GM12873 (cell line): ENCODE results near the gene SMIM36.

Experiments used
- TF ChIP-seq, protein P1 (sequence below): IDR thresholded peaks from 2 replicates; pipeline ENCODE4 v1.5.1; 2012; ENCODE audit warnings: low read depth, mild to moderate bottlenecking, moderate library complexity, low read length, control low read depth; ENCODE audit not compliant: insufficient read depth; ENCODE audit errors: missing control alignments

SMIM36 gene

DNA sequence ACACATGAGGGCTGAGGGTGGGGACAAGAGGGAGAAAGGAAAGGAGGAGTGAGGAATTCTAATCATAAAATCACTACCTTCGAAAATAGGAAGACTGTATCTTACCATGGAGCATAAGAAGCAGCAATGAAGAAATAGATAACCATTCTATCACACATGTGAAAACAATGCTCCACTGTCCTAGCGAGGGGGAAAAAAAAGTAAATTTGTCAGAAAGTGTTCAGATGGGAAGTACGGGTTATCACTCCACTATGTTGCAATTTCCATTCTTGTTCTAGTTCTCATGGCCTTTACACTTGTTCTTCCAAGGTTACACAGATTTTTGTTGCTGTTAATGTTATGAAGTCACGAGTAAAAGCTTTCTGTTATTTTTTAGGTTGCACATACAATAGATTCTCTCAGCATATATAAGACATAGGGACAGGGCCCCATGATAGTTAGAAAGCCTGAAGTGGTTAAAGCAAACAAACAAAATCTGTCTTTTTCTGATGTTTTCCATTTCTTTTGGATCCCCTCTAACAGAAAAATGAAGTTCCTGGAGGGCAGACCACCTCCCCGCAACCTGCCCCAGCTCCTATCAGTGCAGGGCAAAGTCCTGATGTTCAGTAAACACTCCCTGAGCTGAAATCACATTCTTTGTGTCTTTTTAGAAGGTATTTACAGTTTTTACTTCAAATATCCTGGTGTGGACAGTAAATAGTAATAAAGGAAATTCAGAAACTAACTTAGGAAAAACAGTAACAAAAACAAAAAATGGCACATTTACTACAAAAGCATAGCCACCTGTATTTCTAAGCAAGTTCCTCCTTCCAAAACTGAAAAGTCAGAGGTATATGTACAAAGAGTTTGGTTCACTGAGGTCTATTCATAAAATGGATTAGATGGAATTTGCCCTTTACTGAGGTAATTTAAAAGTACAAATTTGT, 103.3 kb downstream of the SMIM36 start:
- TF ChIP-seq, protein P1, sequence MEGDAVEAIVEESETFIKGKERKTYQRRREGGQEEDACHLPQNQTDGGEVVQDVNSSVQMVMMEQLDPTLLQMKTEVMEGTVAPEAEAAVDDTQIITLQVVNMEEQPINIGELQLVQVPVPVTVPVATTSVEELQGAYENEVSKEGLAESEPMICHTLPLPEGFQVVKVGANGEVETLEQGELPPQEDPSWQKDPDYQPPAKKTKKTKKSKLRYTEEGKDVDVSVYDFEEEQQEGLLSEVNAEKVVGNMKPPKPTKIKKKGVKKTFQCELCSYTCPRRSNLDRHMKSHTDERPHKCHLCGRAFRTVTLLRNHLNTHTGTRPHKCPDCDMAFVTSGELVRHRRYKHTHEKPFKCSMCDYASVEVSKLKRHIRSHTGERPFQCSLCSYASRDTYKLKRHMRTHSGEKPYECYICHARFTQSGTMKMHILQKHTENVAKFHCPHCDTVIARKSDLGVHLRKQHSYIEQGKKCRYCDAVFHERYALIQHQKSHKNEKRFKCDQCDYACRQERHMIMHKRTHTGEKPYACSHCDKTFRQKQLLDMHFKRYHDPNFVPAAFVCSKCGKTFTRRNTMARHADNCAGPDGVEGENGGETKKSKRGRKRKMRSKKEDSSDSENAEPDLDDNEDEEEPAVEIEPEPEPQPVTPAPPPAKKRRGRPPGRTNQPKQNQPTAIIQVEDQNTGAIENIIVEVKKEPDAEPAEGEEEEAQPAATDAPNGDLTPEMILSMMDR = no peak

DNA sequence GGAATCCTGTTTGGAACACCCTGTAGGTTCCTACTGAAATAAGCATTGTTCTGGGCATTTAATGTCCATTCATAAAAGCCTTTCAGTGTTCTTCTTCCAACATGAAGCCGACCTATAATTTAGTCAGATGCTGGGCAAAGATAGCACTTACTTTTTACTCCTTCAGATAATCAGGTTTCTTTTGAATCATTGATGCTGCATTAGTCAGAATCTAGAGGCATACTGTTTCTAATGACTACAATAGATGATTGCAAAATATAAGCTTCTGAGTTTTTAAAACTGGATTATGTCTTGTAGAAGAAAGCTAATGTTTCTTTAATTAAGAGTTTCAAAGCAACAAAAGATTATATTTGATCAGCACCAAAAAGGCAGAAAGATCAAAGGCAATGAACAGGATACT, 105.7 kb downstream of the SMIM36 start:
- TF ChIP-seq, protein P1 = no peak

DNA sequence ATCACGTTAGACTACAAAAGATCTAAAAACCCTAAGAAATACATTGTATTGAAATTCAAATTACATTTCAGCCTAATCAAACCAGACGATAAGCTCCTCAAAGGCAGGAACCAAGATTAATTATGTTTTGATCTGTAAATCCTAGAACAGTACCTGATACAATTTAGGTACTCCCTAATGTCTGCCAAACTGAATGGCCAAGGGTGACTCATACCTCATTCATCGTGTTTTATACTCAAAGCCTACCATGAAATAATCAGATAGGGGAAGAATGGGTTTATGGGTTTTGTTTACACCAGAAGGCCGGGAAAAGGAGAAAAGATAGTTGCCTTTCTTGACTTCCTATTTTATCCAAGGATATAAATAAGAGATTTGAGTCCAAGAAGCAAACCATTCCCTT, 108.9 kb downstream of the SMIM36 start:
- TF ChIP-seq, protein P1 = no peak
